SK-N-SH treated with all-trans-retinoic acid at 6 μM for 48 hours (cell line): ENCODE results near the gene ALDH4A1.

Experiments used
- ATAC-seq: fragments of 200-7000 bp; cut with Tn5 transposase; 3 replicates; pipeline ENCODE4 v1.9.1; 2020; ENCODE audit warnings: mild to moderate bottlenecking, moderate library complexity
- ARNTL ChIP-seq: fragments of 450-650 bp; formaldehyde crosslinking; IDR thresholded peaks from 2 replicates; pipeline ENCODE4 v1.5.0; 2020; ENCODE audit warnings: low read depth, mild to moderate bottlenecking, moderate library complexity, borderline replicate concordance
- CREB5 ChIP-seq: fragments of 250-450 bp; sonication (Bioruptor Pico); IDR thresholded peaks from 2 replicates; pipeline ENCODE4 v1.5.1; 2020; ENCODE audit warnings: low read depth, mild to moderate bottlenecking, moderate library complexity
- CSDC2 ChIP-seq: fragments of 250-450 bp; sonication (Bioruptor Pico); IDR thresholded peaks from 2 replicates; pipeline ENCODE4 v1.5.0; 2020; ENCODE audit warnings: mild to moderate bottlenecking, moderate library complexity
- ESRRG ChIP-seq: fragments of 250-450 bp; sonication (Bioruptor Pico); IDR thresholded peaks from 2 replicates; pipeline ENCODE4 v1.6.1; 2021; ENCODE audit warnings: mild to moderate bottlenecking
- GLIS3 ChIP-seq: fragments of 250-450 bp; sonication (Bioruptor Pico); IDR thresholded peaks from 2 replicates; pipeline ENCODE4 v1.5.0; 2020; ENCODE audit warnings: mild to moderate bottlenecking, moderate library complexity
- ISL1 ChIP-seq: fragments of 250-450 bp; sonication (Bioruptor Pico); IDR thresholded peaks from 2 replicates; pipeline ENCODE4 v2.1.2; 2022; ENCODE audit warnings: mild to moderate bottlenecking, moderate library complexity
- OSR1 ChIP-seq: fragments of 250-450 bp; sonication (Bioruptor Pico); IDR thresholded peaks from 2 replicates; pipeline ENCODE4 v1.8.0; 2022; ENCODE audit warnings: moderate library complexity, mild to moderate bottlenecking, inconsistent platforms
- PATZ1 ChIP-seq: fragments of 250-450 bp; sonication (Bioruptor Pico); IDR thresholded peaks from 2 replicates; pipeline ENCODE4 v1.8.0; 2020; ENCODE audit warnings: mild to moderate bottlenecking, moderate library complexity, borderline replicate concordance
- POU6F1 ChIP-seq: fragments of 250-450 bp; sonication (Bioruptor Pico); IDR thresholded peaks from 2 replicates; pipeline ENCODE4 v1.8.0; 2021; ENCODE audit warnings: low read depth, mild to moderate bottlenecking, moderate library complexity, borderline replicate concordance
- PPARA ChIP-seq: fragments of 250-450 bp; sonication (Bioruptor Pico); IDR thresholded peaks from 2 replicates; pipeline ENCODE4 v1.5.0; 2020; ENCODE audit warnings: mild to moderate bottlenecking, borderline replicate concordance
- RARB ChIP-seq: fragments of 250-450 bp; sonication (Bioruptor Pico); IDR thresholded peaks from 2 replicates; pipeline ENCODE4 v1.8.0; 2021; ENCODE audit warnings: mild to moderate bottlenecking, moderate library complexity
- SNAI2 ChIP-seq: fragments of 250-450 bp; sonication (Bioruptor Pico); IDR thresholded peaks from 2 replicates; pipeline ENCODE4 v1.5.0; 2020; ENCODE audit warnings: mild to moderate bottlenecking, moderate library complexity
- TCF4 ChIP-seq: fragments of 250-450 bp; sonication (Bioruptor Pico); IDR thresholded peaks from 2 replicates; pipeline ENCODE4 v1.8.0; 2021; ENCODE audit warnings: mild to moderate bottlenecking, moderate library complexity, borderline replicate concordance
- TOX ChIP-seq: fragments of 250-450 bp; sonication (Bioruptor Pico); IDR thresholded peaks from 2 replicates; pipeline ENCODE4 v1.8.0; 2021; ENCODE audit warnings: mild to moderate bottlenecking, moderate library complexity, borderline replicate concordance
- TSHZ2 ChIP-seq: fragments of 250-450 bp; sonication (Bioruptor Pico); IDR thresholded peaks from 2 replicates; pipeline ENCODE4 v1.5.0; 2020; ENCODE audit warnings: mild to moderate bottlenecking, moderate library complexity
- ZC3H10 ChIP-seq: fragments of 250-450 bp; sonication (Bioruptor Pico); IDR thresholded peaks from 2 replicates; pipeline ENCODE4 v1.5.1; 2021; ENCODE audit warnings: mild to moderate bottlenecking, moderate library complexity
- ZFP3 ChIP-seq: fragments of 250-450 bp; sonication (Bioruptor Pico); IDR thresholded peaks from 2 replicates; pipeline ENCODE4 v1.5.0; 2020; ENCODE audit warnings: mild to moderate bottlenecking, moderate library complexity
- ZFP30 ChIP-seq: fragments of 450-650 bp; formaldehyde crosslinking; IDR thresholded peaks from 2 replicates; pipeline ENCODE4 v1.5.0; 2022; ENCODE audit warnings: mild to moderate bottlenecking, moderate library complexity
- ZNF565 ChIP-seq: fragments of 450-650 bp; formaldehyde crosslinking; conservative IDR thresholded peaks from 2 replicates; pipeline ENCODE4 v1.5.0; 2020; ENCODE audit warnings: low read depth, mild to moderate bottlenecking, moderate library complexity
- ZNF70 ChIP-seq: fragments of 450-650 bp; formaldehyde crosslinking; IDR thresholded peaks from 2 replicates; pipeline ENCODE4 v1.5.0; 2020; ENCODE audit warnings: mild to moderate bottlenecking, moderate library complexity
- ZNF8 ChIP-seq: fragments of 450-650 bp; formaldehyde crosslinking; IDR thresholded peaks from 2 replicates; pipeline ENCODE4 v1.5.0; 2020; ENCODE audit warnings: mild to moderate bottlenecking, moderate library complexity
- TF ChIP-seq, protein P1 (sequence below): fragments of 250-450 bp; sonication (Bioruptor Pico); IDR thresholded peaks from 2 replicates; pipeline ENCODE4 v1.5.1; 2021; ENCODE audit warnings: mild to moderate bottlenecking, moderate library complexity

The ALDH4A1 gene

DNA sequence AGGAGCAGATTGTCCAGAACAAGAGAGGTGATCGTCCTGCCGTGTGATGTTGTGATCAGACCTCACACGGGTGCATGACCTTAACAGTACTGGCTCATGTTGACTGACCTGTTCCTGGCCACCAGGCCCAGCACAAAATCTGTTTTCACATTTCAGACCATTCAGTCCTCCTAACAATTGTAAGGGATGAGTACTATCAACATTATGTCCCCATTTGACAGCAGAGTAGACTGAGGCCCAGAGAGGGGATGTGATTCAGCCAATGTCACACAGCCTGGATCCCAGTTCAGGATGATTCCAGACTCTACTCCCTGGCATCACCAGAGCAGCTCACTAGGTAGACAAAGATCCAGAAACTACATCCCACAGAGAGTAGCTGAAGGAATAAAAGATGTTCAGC lies 35.5 kb downstream of the ALDH4A1 start:
- TF ChIP-seq TCF4 (CRISPR knock-in tag) (no peak), TSHZ2 (CRISPR knock-in tag) (no peak), RARB (CRISPR knock-in tag) (no peak), ZNF70 (CRISPR knock-in tag) (peak; percentile 41; the same call in 1 of the 2 replicates), CREB5 (no peak), ARNTL (no peak), ZNF8 (CRISPR knock-in tag) (no peak)
- TF ChIP-seq, protein P1, sequence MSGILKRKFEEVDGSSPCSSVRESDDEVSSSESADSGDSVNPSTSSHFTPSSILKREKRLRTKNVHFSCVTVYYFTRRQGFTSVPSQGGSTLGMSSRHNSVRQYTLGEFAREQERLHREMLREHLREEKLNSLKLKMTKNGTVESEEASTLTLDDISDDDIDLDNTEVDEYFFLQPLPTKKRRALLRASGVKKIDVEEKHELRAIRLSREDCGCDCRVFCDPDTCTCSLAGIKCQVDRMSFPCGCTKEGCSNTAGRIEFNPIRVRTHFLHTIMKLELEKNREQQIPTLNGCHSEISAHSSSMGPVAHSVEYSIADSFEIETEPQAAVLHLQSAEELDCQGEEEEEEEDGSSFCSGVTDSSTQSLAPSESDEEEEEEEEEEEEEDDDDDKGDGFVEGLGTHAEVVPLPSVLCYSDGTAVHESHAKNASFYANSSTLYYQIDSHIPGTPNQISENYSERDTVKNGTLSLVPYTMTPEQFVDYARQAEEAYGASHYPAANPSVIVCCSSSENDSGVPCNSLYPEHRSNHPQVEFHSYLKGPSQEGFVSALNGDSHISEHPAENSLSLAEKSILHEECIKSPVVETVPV (CRISPR knock-in tag) = no peak
- no peak for ATAC-seq

DNA sequence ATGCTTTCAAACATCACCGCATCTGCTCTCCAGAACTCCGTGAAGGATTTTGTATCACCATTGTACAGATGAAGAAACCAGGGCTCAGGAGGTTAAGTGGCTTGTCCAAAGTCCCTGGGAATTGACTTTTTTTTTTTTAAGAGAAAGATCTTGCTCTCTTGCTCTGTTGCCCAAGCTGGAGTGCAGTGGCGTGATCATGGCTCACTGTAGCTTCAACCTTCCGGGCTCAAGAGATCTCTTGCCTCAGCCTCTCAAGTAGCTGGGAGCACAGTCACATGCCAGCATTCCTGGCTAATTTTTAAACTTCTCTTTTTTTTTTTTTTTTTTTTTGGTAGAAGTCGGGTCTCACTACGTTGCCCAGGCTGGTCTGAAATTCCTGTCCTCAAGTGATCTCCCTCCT lies 36.0 kb downstream of the ALDH4A1 start:
- TF ChIP-seq PPARA (no peak), RARB (CRISPR knock-in tag) (no peak), TCF4 (CRISPR knock-in tag) (no peak), ISL1 (CRISPR knock-in tag) (no peak), TOX (no peak), SNAI2 (no peak), CREB5 (no peak), ZFP30 (CRISPR knock-in tag) (no peak), POU6F1 (no peak), ESRRG (CRISPR knock-in tag) (no peak), GLIS3 (CRISPR knock-in tag) (no peak), ARNTL (no peak), ZNF70 (CRISPR knock-in tag) (no peak), ZC3H10 (CRISPR knock-in tag) (no peak)
- no peak for ATAC-seq

DNA sequence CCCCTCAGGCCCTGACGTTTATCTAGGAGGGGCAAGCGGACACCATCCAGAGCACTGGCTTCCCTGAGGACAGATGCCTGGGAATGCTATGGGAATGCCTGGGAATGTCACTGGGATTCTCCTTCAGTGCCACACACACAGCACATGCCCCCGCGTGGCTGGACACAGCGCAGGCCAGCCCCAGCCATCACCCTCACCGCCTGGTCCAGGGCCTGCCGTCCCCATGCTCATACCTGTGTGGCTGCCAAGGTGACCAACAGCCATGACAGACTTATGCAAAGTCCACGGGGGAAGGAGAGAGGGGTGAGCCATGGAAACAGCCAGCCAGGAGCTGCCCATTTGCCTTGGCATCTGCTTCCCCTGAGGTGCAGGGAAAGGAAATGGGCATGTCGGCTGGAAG lies 37.2 kb downstream of the ALDH4A1 start:
- ATAC-seq = no peak
- TF ChIP-seq CREB5 (no peak), TSHZ2 (CRISPR knock-in tag) (no peak), OSR1 (no peak), ZNF8 (CRISPR knock-in tag) (no peak), ZNF70 (CRISPR knock-in tag) (no peak), GLIS3 (CRISPR knock-in tag) (no peak), CSDC2 (CRISPR knock-in tag) (no peak), ISL1 (CRISPR knock-in tag) (no peak), RARB (CRISPR knock-in tag) (no peak), ZFP3 (CRISPR knock-in tag) (no peak), PATZ1 (CRISPR knock-in tag) (no peak), ZFP30 (CRISPR knock-in tag) (no peak), ZNF565 (CRISPR knock-in tag) (no peak), SNAI2 (no peak), ARNTL (no peak)
